HepG2 (cell line): ENCODE results near the gene OR52N2. TPM values are rescaled to one million over a fixed set of nuclear protein-coding genes. Genes with fewer than 3 reads are reported as not detected.

Source experiments
- ATAC-seq: fragments of 200-7000 bp; cut with Tn5 transposase; 3 replicates; pipeline ENCODE4 v1.9.1; 2020; ENCODE audit warnings: mild to moderate bottlenecking, moderate library complexity
- BruUV-seq: library from RNA; stranded (reverse); fragments of 400-500 nt; replicated peaks from 2 replicates; lab custom pipeline; 2021; lab: Mats Ljungman, UMichigan
- CTCF ChIA-PET: fragments of 300-600 bp; formaldehyde crosslinking; extraction: SDS; loops from one replicate; lab custom pipeline; 2021; ENCODE audit warnings: low total read pairs, inconsistent platforms, low intra/inter-chr PET ratio; lab: Yijun Ruan, JAX
- POLR2A ChIA-PET: fragments of 350-600 bp; sonication (Branson Sonifier 250); formaldehyde crosslinking; loops from one replicate; lab custom pipeline; 2020; ENCODE audit warnings: antibody characterized with exemption, inconsistent platforms; lab: Yijun Ruan, JAX
- DNase-seq: peaks from one replicate; pipeline ENCODE4 v3.0.0-alpha.2; 2015; ENCODE audit warnings: low spot score
- FAIRE-seq: peaks from 3 replicates; lab custom pipeline; 2011; peaks lifted over from hg19 to GRCh38; lab: Jason Lieb, UNC
- H2AFZ ChIP-seq: one replicate; pipeline ENCODE4 v1.6.1; 2011; ENCODE audit warnings: low read length, inconsistent platforms
- H3K27ac ChIP-seq: fragments of 300-600 bp; 3 replicates; pipeline ENCODE4 v1.8.0; 2011; ENCODE audit warnings: mixed run types, mild to moderate bottlenecking, mixed read lengths, low read length, inconsistent platforms; ENCODE audit not compliant: insufficient read depth; ENCODE audit errors: extremely low read length
- H3K27me3 ChIP-seq, 2 experiments: fragments of 200-600 bp in 1 of 2; 2 replicates in 1 of 2; 3 replicates in 1 of 2; pipeline versions ENCODE4 v1.6.0 to v1.8.0; 2011; ENCODE audit warnings: low read length in 2 of 2, mild to moderate bottlenecking in 2 of 2, moderate library complexity in 2 of 2, inconsistent platforms in 1 of 2; ENCODE audit not compliant: insufficient read depth in 2 of 2, control insufficient read depth in 1 of 2
- H3K36me3 ChIP-seq, 2 experiments: fragments of 200-600 bp in 1 of 2; replicated peaks in 1 of 2; 2 replicates in 1 of 2; 3 replicates in 1 of 2; pipeline versions ENCODE4 v1.5.1 to v1.8.0; 2011; ENCODE audit warnings: low read length in 2 of 2, inconsistent platforms in 1 of 2; ENCODE audit not compliant: insufficient read depth in 2 of 2, control insufficient read depth in 1 of 2
- H3K4me1 ChIP-seq: 2 replicates; pipeline ENCODE4 v1.5.1; 2012; ENCODE audit warnings: low read length, inconsistent platforms; ENCODE audit not compliant: insufficient read depth
- H3K4me2 ChIP-seq: 2 replicates; pipeline ENCODE4 v1.6.0; 2011; ENCODE audit warnings: low read depth, low read length, inconsistent platforms
- H3K4me3 ChIP-seq, 3 experiments: fragments of 200-600 bp in 1 of 3; sonication (generic), shearing (Covaris generic) in 1 of 3; replicated peaks in 1 of 3; 2 replicates each; pipeline ENCODE4 v1.5.1; 2011 to 2016; ENCODE audit warnings: low read length in 3 of 3, inconsistent platforms in 2 of 3, low read depth in 2 of 3, mild to moderate bottlenecking in 2 of 3, control low read depth in 1 of 3, mixed read lengths in 1 of 3; ENCODE audit not compliant: insufficient read depth in 1 of 3
- H3K79me2 ChIP-seq: one replicate; pipeline ENCODE4 v1.6.1; 2011; ENCODE audit warnings: low read length, inconsistent platforms; ENCODE audit not compliant: insufficient read depth
- H3K9ac ChIP-seq: 2 replicates; pipeline ENCODE4 v1.6.0; 2011; ENCODE audit warnings: mild to moderate bottlenecking, low read depth, low read length, inconsistent platforms; ENCODE audit not compliant: insufficient read depth
- H3K9me3 ChIP-seq: 2 replicates; pipeline ENCODE4 v1.5.1; 2012; ENCODE audit warnings: mild to moderate bottlenecking, low read length
- H4K20me1 ChIP-seq: 2 replicates; pipeline ENCODE4 v1.6.0; 2011; ENCODE audit warnings: inconsistent platforms, mild to moderate bottlenecking, low read length, moderate library complexity; ENCODE audit not compliant: insufficient read depth
- DMAP1 ChIP-seq: IDR thresholded peaks from 2 replicates; pipeline ENCODE4 v1.6.1; 2016
- ELF4 ChIP-seq: sonication (generic); formaldehyde crosslinking; IDR thresholded peaks from 2 replicates; pipeline ENCODE4 v1.5.0; 2020; ENCODE audit warnings: missing genetic modification reagents, mild to moderate bottlenecking, moderate library complexity, borderline replicate concordance
- FIP1L1 ChIP-seq: fragments of 200-400 bp; formaldehyde crosslinking; IDR thresholded peaks from 2 replicates; pipeline ENCODE4 v1.6.1; 2018; ENCODE audit warnings: low read depth, mild to moderate bottlenecking, low read length, moderate library complexity, borderline replicate concordance; ENCODE audit not compliant: insufficient read depth
- JARID2 ChIP-seq: sonication (generic); formaldehyde crosslinking; IDR thresholded peaks from 2 replicates; pipeline ENCODE4 v1.8.1; 2023; ENCODE audit warnings: missing genetic modification reagents, inconsistent platforms; ENCODE audit not compliant: insufficient replicate concordance
- MED1 ChIP-seq: sonication (generic); formaldehyde crosslinking; IDR thresholded peaks from 2 replicates; pipeline ENCODE4 v1.4.0; 2020; ENCODE audit warnings: missing genetic modification reagents
- NONO ChIP-seq, 2 experiments: fragments of 450-650 bp in 1 of 2; sonication (generic) in 1 of 2; formaldehyde crosslinking in 1 of 2; IDR thresholded peaks in 1 of 2; conservative IDR thresholded peaks in 1 of 2; 2 replicates each; pipeline versions ENCODE4 v1.6.1 to v1.8.0; 2017 to 2022; ENCODE audit warnings: mild to moderate bottlenecking in 1 of 2, missing genetic modification reagents in 1 of 2, moderate library complexity in 1 of 2
- TGIF2 ChIP-seq: IDR thresholded peaks from 2 replicates; pipeline ENCODE4 v1.6.1; 2016; ENCODE audit warnings: control low read depth, missing compliant biosample characterization
- ZNF441 ChIP-seq: sonication (generic); formaldehyde crosslinking; IDR thresholded peaks from 2 replicates; pipeline ENCODE4 v1.7.0; 2021; ENCODE audit warnings: missing genetic modification reagents, borderline replicate concordance
- ZNF530 ChIP-seq: sonication (generic); formaldehyde crosslinking; IDR thresholded peaks from 2 replicates; pipeline ENCODE4 v1.5.0; 2020; ENCODE audit warnings: low read depth, mild to moderate bottlenecking, missing genetic modification reagents
- ZSCAN12 ChIP-seq: sonication (generic); formaldehyde crosslinking; IDR thresholded peaks from 2 replicates; pipeline ENCODE4 v1.9.0; 2021; ENCODE audit warnings: mild to moderate bottlenecking, missing genetic modification reagents
- WGBS: methylation state at CpG from one replicate; pipeline ENCODE4 v1.1.6; 2017; ENCODE audit warnings: low lambda C conversion rate; 5-methylcytosine and 5-hydroxymethylcytosine counted together
- in situ Hi-C: cut with HindIII; loops from 2 replicates; pipeline ENCODE4 v1.10.0; 2017; ENCODE audit warnings: low pct_unique_long_range_greater_than_20kb; ENCODE audit not compliant: extremely low pct_ligation_motif_present
- intact Hi-C: fragments of 100-400 bp; cut with micrococcal nuclease; formaldehyde crosslinking; loops from one replicate; pipeline ENCODE4 v1.10.0; 2022; ENCODE audit not compliant: unreplicated experiment
- polyA plus RNA-seq, 8 experiments: library from polyadenylated mRNA; depleted of rRNA in 3 of 8; stranded (reverse) in 7 of 8; unstranded in 1 of 8; fragments of >200 nt; fragmentation: Illumina TruSeq in 4 of 8; extraction: Trizol in 4 of 8; gene quantifications; 2 replicates each; pipeline versions ENCODE4 v1.2.1 to v1.2.3, GENCODE V29; 2011 to 2016; ENCODE audit warnings: low read depth in 4 of 8, missing spikeins in 1 of 8, mixed read lengths in 1 of 8; ENCODE audit not compliant: insufficient read depth in 1 of 8
- total RNA-seq, 5 experiments: library from RNA; depleted of rRNA; stranded (reverse); fragments of >200 nt; fragmentation: Illumina TruSeq; extraction: Trizol; gene quantifications; 2 replicates each; pipeline ENCODE4 v1.2.3, GENCODE V29; 2016; ENCODE audit warnings: low read depth in 1 of 5
- TF ChIP-seq, protein P1 (sequence below): sonication (generic); formaldehyde crosslinking; IDR thresholded peaks from 2 replicates; pipeline ENCODE4 v1.4.0; 2020; ENCODE audit warnings: missing genetic modification reagents
- TF ChIP-seq, protein P2 (sequence below): sonication (generic); formaldehyde crosslinking; IDR thresholded peaks from 2 replicates; pipeline ENCODE4 v1.5.0; 2020; ENCODE audit warnings: mild to moderate bottlenecking, missing genetic modification reagents, borderline replicate concordance
- TF ChIP-seq, protein P3 (sequence below): sonication (generic); formaldehyde crosslinking; IDR thresholded peaks from 2 replicates; pipeline ENCODE4 v1.5.1; 2020; ENCODE audit warnings: mild to moderate bottlenecking, missing genetic modification reagents, moderate library complexity
- TF ChIP-seq, protein P4 (sequence below): sonication (generic); formaldehyde crosslinking; IDR thresholded peaks from 2 replicates; pipeline ENCODE4 v1.8.0; 2023; ENCODE audit warnings: mild to moderate bottlenecking, missing genetic modification reagents

The OR52N2 gene
- total and polyA plus RNA-seq, 2 of the 13 experiments (the other 11 are each of a cell fraction or from before 2014, with no cell fraction given), result not detected

DNA sequence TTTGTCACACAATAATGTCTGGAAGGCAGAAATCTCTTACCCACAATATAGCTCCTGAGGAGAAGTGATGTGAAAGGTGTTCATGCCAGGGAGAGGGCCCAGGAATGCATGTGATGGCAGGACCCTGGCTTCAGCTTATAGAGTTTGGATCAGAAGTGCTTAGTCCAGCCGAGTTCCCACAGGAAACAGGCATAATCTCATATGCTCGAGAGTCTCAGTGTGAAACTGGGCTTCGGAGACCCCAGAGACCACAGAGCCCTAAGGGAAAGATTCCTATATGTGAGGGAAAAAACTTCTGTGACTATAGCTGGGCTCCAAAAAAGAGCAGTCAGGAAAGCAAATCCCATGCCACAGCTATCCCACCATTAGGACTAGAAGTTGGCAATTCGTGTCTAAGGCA lies 25.5 kb upstream of the OR52N2 start, which contains the start of gene OR52N5 (continued):
- TF ChIP-seq, protein P1, sequence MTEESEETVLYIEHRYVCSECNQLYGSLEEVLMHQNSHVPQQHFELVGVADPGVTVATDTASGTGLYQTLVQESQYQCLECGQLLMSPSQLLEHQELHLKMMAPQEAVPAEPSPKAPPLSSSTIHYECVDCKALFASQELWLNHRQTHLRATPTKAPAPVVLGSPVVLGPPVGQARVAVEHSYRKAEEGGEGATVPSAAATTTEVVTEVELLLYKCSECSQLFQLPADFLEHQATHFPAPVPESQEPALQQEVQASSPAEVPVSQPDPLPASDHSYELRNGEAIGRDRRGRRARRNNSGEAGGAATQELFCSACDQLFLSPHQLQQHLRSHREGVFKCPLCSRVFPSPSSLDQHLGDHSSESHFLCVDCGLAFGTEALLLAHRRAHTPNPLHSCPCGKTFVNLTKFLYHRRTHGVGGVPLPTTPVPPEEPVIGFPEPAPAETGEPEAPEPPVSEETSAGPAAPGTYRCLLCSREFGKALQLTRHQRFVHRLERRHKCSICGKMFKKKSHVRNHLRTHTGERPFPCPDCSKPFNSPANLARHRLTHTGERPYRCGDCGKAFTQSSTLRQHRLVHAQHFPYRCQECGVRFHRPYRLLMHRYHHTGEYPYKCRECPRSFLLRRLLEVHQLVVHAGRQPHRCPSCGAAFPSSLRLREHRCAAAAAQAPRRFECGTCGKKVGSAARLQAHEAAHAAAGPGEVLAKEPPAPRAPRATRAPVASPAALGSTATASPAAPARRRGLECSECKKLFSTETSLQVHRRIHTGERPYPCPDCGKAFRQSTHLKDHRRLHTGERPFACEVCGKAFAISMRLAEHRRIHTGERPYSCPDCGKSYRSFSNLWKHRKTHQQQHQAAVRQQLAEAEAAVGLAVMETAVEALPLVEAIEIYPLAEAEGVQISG (CRISPR knock-in tag), result no peak

DNA sequence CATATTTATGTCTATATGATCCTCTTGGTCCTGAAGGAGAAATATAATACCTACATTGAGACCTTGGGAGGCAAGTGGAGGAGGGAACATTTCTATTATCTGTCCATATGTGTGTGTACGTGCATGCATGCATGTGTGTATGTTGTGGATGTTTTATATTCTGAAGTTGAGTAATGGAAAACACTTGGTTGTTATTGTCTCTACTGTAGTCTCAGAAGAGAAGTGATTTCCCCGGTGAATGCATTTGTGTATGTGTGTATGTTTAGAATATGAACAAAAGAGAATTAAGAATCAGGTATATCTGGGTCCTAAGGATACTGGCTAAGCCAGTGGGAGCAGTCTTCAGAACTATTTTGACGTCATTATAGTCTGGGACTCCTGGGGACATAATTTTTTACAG lies 17.6 kb upstream of the OR52N2 start, which contains the start of gene OR52N1:
OR52N1 (minus strand) TSS at position 101 of the 400 bp plus-strand sequence. CDS start 2,449 bp downstream, outside the sequence.
- no peak for ATAC-seq
- H3K27me3 ChIP-seq, result no peaks in the 10 kb centered on the region
- no peak within 1 kb of the TSS for H3K9ac ChIP-seq
- H4K20me1 ChIP-seq, result no peaks in the 10 kb centered on the region
- CTCF ChIA-PET, result no interaction called here
- DNase-seq, result no peak
- no peaks in the 10 kb centered on the region for H3K4me1 ChIP-seq
- H3K36me3 ChIP-seq, result no peaks in the 10 kb centered on the region
- no peak for FAIRE-seq
- no TSS peak for BruUV-seq
- H3K27ac ChIP-seq, result no peak within 1 kb of the TSS
- H3K79me2 ChIP-seq, result no peaks in the 10 kb centered on the region
- H2AFZ ChIP-seq, result no peak within 1 kb of the TSS
- H3K4me2 ChIP-seq, result no peak within 1 kb of the TSS
- POLR2A ChIA-PET, result no interaction called here
- H3K4me3 ChIP-seq, result no peak within 1 kb of the TSS
- WGBS, result 22% methylated on average over 3 of the region's 3 CpGs
- in situ Hi-C loops, result no loop called here
- no peaks in the 10 kb centered on the region for H3K9me3 ChIP-seq
- intact Hi-C loops, result no loop called here
- TF ChIP-seq ZSCAN12 (CRISPR knock-in tag) (no peak), JARID2 (CRISPR knock-in tag) (no peak), NONO (IDR thresholded peaks at IDR 0.05) (no peak), NONO (CRISPR knock-in tag; conservative IDR thresholded peaks at IDR 0.05) (no peak), DMAP1 (CRISPR knock-in tag) (no peak), MED1 (CRISPR knock-in tag) (no peak), ZNF441 (no peak), TGIF2 (CRISPR knock-in tag) (no peak), ELF4 (no peak), ZNF530 (CRISPR knock-in tag) (no peak), FIP1L1 (no peak)
- TF ChIP-seq, protein P2, sequence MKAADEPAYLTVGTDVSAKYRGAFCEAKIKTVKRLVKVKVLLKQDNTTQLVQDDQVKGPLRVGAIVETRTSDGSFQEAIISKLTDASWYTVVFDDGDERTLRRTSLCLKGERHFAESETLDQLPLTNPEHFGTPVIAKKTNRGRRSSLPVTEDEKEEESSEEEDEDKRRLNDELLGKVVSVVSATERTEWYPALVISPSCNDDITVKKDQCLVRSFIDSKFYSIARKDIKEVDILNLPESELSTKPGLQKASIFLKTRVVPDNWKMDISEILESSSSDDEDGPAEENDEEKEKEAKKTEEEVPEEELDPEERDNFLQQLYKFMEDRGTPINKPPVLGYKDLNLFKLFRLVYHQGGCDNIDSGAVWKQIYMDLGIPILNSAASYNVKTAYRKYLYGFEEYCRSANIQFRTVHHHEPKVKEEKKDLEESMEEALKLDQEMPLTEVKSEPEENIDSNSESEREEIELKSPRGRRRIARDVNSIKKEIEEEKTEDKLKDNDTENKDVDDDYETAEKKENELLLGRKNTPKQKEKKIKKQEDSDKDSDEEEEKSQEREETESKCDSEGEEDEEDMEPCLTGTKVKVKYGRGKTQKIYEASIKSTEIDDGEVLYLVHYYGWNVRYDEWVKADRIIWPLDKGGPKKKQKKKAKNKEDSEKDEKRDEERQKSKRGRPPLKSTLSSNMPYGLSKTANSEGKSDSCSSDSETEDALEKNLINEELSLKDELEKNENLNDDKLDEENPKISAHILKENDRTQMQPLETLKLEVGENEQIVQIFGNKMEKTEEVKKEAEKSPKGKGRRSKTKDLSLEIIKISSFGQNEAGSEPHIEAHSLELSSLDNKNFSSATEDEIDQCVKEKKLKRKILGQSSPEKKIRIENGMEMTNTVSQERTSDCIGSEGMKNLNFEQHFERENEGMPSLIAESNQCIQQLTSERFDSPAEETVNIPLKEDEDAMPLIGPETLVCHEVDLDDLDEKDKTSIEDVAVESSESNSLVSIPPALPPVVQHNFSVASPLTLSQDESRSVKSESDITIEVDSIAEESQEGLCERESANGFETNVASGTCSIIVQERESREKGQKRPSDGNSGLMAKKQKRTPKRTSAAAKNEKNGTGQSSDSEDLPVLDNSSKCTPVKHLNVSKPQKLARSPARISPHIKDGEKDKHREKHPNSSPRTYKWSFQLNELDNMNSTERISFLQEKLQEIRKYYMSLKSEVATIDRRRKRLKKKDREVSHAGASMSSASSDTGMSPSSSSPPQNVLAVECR (CRISPR knock-in tag), result no peak
- TF ChIP-seq, protein P3, sequence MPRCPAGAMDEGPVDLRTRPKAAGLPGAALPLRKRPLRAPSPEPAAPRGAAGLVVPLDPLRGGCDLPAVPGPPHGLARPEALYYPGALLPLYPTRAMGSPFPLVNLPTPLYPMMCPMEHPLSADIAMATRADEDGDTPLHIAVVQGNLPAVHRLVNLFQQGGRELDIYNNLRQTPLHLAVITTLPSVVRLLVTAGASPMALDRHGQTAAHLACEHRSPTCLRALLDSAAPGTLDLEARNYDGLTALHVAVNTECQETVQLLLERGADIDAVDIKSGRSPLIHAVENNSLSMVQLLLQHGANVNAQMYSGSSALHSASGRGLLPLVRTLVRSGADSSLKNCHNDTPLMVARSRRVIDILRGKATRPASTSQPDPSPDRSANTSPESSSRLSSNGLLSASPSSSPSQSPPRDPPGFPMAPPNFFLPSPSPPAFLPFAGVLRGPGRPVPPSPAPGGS (CRISPR knock-in tag), result no peak
- TF ChIP-seq, protein P4, sequence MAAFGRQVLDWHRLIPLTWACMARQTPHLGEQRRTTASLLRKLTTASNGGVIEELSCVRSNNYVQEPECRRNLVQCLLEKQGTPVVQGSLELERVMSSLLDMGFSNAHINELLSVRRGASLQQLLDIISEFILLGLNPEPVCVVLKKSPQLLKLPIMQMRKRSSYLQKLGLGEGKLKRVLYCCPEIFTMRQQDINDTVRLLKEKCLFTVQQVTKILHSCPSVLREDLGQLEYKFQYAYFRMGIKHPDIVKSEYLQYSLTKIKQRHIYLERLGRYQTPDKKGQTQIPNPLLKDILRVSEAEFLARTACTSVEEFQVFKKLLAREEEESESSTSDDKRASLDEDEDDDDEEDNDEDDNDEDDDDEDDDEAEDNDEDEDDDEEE (CRISPR knock-in tag), result no peak
